WERI-Rb-1 (cell line): ENCODE results near the gene CNIH2.

Source experiments
- DNase-seq: peaks from one replicate; pipeline ENCODE4 v3.0.0-alpha.2; 2020
- H3K27ac ChIP-seq: fragments of 250-450 bp; sonication (Bioruptor Pico); 2 replicates; pipeline ENCODE4 v1.5.1; 2020; ENCODE audit warnings: mild to moderate bottlenecking, moderate library complexity
- H3K27me3 ChIP-seq: fragments of 250-450 bp; sonication (Bioruptor Pico); 2 replicates; pipeline ENCODE4 v1.5.1; 2021; ENCODE audit warnings: mild to moderate bottlenecking, low read depth, moderate library complexity; ENCODE audit not compliant: insufficient read depth, severe bottlenecking
- H3K36me3 ChIP-seq: fragments of 250-450 bp; sonication (Bioruptor Pico); 2 replicates; pipeline ENCODE4 v1.5.1; 2020; ENCODE audit warnings: mild to moderate bottlenecking, moderate library complexity
- H3K4me3 ChIP-seq: 2 replicates; pipeline ENCODE4 v1.5.1; 2011; ENCODE audit warnings: low read depth, mild to moderate bottlenecking, control low read depth, low read length
- H3K9me3 ChIP-seq: fragments of 250-450 bp; sonication (Bioruptor Pico); 2 replicates; pipeline ENCODE4 v1.5.1; 2021; ENCODE audit warnings: mild to moderate bottlenecking, moderate library complexity; ENCODE audit not compliant: severe bottlenecking
- TF ChIP-seq, protein P1 (sequence below): IDR thresholded peaks from 2 replicates; pipeline ENCODE4 v1.5.1; 2011; ENCODE audit warnings: low read depth, mild to moderate bottlenecking, control low read depth, inconsistent platforms, low read length

CNIH2 gene

DNA sequence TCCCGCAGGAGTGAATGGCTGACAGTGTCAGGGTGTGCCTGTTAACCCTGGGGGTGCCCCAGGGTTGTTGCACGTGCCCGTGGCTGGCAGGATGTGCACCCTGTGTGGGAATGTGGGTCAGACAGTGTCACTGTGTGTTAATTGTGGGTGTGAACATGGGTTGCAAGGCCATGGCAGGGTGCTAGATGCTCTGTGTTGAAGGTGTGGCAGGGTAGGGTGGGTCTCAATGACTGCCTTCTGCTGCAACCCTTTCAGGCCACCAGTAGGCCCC is 50.0 kb downstream of the CNIH2 start:
- H3K27ac ChIP-seq = no peak overlapping the region
- no peaks in the 10 kb centered on the region for H3K27me3 ChIP-seq
- no peaks in the 10 kb centered on the region for H3K36me3 ChIP-seq
- H3K9me3 ChIP-seq = no peaks in the 10 kb centered on the region
- TF ChIP-seq, protein P1, sequence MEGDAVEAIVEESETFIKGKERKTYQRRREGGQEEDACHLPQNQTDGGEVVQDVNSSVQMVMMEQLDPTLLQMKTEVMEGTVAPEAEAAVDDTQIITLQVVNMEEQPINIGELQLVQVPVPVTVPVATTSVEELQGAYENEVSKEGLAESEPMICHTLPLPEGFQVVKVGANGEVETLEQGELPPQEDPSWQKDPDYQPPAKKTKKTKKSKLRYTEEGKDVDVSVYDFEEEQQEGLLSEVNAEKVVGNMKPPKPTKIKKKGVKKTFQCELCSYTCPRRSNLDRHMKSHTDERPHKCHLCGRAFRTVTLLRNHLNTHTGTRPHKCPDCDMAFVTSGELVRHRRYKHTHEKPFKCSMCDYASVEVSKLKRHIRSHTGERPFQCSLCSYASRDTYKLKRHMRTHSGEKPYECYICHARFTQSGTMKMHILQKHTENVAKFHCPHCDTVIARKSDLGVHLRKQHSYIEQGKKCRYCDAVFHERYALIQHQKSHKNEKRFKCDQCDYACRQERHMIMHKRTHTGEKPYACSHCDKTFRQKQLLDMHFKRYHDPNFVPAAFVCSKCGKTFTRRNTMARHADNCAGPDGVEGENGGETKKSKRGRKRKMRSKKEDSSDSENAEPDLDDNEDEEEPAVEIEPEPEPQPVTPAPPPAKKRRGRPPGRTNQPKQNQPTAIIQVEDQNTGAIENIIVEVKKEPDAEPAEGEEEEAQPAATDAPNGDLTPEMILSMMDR = no peak
- no peak for DNase-seq
- no peak overlapping the region for H3K4me3 ChIP-seq

DNA sequence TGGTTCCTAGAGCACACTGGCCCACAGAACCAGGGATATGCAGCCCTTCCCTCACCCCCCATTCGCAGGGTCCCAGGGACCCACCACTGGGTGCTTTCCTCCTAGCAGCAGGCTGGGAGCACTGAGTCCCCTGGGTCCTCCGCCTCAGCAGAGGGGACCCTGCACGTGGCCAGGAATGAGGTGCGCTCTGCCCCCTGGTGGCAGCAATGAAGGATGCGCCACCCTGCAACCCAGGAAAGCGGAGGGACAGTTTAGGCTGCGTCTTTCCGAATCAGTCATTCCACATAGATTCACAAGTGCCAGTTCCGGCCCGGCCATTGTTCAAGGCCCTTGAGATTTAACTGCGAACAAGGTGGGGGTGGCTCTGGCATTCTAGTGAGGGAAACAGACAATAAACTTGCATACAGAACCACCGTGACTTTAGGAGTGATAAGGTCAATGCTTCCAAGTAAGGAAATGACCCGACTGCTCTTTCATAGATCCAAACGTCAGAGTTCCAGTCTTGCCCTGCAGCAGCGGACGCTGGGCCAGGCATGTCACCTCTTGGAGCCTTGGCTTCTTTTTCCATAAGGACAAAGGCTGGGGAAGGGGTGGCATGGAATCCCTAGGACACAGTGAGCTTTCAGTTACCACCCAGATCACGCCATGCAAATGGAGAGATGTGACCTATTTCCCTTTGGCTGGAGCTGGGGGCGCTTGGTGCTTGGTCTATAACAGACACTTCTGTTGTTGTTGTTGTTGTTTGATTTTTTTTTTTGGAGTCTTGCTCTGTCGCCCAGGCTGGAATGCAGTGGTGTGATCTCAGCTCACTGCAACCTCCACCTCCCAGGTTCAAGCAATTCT is 50.5 kb downstream of the CNIH2 start:
- DNase-seq = peak; percentile 82
- Histone ChIP-seq H3K36me3 (no peaks in the 10 kb centered on the region), H3K27me3 (no peaks in the 10 kb centered on the region), H3K9me3 (no peaks in the 10 kb centered on the region), H3K27ac (no peak overlapping the region), H3K4me3 (no peak overlapping the region)
- TF ChIP-seq, protein P1 = peak; percentile 95

DNA sequence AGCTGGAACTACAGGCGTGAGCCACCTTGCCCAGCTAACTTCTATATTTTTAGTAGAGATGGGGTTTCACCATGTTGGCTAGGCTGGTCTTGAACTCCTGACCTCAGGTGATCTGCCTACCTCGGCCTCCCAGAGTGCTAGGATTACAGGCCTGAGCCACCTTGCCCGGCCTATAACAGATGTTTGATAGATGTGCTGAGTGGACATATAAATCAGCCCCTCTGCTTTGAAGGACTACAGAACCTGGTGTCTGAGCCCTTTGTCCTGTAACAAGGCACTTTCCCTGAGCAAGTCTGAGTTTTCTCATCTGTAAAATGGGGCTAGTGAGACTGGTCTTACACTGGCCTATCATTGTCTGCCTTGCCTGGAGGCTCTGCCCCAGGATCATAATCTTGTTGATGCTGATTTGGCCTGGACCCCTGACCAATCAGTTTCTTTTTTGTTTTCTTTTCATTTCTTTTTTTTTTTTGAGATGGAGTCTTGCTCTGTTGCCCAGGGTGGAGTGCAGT is 51.2 kb downstream of the CNIH2 start:
- H3K27ac ChIP-seq = no peak overlapping the region

DNA sequence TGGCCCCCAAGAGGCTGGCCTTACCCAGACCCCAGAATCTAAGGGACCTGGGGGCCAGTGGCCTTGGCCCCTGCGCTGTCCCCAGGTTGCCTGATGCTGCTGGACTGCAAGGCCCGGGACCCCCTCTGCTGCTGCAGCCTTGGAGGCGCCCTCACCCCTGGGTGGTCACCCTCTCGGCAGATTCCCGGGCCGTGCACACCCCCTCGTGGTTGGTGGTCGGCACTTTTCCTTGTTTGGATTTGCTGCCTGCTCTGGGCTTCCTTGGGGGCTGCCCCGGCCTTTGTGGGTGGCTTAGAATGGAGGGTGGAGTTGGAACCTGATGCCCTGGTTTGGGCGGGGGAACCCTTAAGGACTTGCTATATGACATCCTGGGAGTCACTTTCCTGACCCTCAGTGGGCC is 53.0 kb downstream of the CNIH2 start:
- Histone ChIP-seq H3K9me3 (no peaks in the 10 kb centered on the region), H3K4me3 (no peak overlapping the region), H3K27me3 (no peaks in the 10 kb centered on the region), H3K27ac (no peak overlapping the region), H3K36me3 (no peaks in the 10 kb centered on the region)
- no peak for DNase-seq
- TF ChIP-seq, protein P1 = no peak

More for the DNA sequence above, 51.2 kb downstream of the CNIH2 start:
- DNase-seq = no peak
- Histone ChIP-seq H3K4me3 (no peak overlapping the region), H3K9me3 (no peaks in the 10 kb centered on the region), H3K36me3 (no peaks in the 10 kb centered on the region), H3K27me3 (no peaks in the 10 kb centered on the region)
- TF ChIP-seq, protein P1 = no peak

DNA sequence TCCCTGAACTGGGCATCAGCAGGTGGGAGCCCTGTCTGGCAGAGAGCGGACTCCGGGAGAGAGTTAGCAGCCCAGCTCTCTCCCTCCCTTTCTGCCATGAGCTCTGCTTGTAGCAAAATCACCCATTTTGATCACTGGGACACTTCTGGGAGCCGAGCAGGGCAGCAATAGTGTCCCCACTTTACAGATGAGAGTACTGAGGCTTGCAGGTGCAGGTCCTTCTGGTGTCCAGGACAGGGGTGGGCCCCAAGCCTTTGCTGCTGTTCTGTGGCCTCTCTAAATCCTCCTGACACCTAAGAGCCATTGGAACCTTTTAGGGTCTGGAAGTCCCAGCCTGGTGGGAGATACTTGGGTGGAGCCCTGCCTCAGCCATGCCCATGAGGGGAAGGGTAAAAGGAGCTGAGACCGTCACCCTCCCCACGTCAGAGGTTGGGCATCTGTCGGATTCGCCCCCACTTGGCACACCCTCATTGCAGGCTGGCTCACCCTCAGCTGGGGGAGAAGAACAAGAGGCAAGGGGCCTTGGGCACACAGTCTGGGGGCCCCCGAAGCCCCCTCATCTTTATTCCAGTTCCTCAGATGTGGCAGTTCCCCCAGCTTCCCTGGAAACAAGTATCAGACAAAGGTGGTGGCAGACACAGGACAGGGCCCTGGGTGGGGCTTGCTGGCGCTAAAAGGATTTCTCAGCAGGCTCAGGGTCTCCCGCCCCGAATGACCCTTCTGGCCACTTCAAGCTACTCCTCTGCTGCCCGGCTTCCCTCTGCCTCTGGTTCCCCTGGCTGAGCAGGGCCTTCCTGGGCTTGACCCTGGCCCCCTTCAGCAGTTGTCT is 53.8 kb downstream of the CNIH2 start:
- Histone ChIP-seq H3K9me3 (no peaks in the 10 kb centered on the region), H3K4me3 (no peak overlapping the region), H3K27me3 (no peaks in the 10 kb centered on the region), H3K27ac (no peak overlapping the region), H3K36me3 (peaks cover 1% of the 10 kb centered on the region)
- TF ChIP-seq, protein P1 = no peak
- DNase-seq = no peak
